ENCODE measurements around the gene PLCD1. TPM values are rescaled to one million over a fixed set of nuclear protein-coding genes. Genes with fewer than 3 reads are reported as not detected.
A peak's percentile ranks its signal among the peaks of the same experiment; 100 is the strongest.
"Not testable (repeated sequence)": the region's sequence is repeated elsewhere in the genome, so short reads cannot be mapped to it uniquely, and the experiment has no call there.

Gene PLCD1
- total and polyA plus RNA-seq, 4 donors, result 12.5 to 30.1 (median 26.4) TPM

DNA sequence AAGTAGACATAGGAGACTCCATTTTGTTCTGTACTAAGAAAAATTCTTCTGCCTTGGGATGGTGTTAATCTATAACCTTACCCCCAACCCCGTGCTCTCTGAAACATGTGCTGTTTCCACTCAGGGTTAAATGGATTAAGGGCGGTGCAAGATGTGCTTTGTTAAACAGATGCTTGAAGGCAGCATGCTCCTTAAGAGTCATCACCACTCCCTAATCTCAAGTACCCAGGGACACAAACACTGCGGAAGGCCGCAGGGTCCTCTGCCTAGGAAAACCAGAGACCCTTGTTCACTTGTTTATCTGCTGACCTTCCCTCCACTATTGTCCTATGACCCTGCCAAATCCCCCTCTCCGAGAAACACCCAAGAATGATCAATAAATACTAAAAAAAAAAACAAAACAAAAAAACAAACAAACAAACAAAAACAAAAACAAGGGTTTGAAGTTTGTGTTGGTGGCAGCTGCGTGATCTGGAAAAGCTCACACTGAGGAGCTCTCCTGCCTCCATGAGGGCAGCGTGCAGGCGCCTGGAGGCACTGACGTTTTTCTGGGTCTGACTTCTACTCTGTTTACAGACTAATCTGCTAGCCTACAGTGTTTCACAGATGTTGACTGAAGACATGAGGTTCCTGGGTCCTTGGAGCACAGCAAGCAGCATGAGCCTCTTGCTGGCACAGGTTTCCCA lies 24.5 kb upstream of the PLCD1 start:
- not testable (repeated sequence) for H3K27me3 ChIP-seq (ENCODE audit: control insufficient read depth, insufficient read depth, low read length); H3K36me3 ChIP-seq (ENCODE audit: control insufficient read depth, insufficient read depth, low read length); H3K27ac ChIP-seq (ENCODE audit: low read depth, low read length); H3K4me3 ChIP-seq (ENCODE audit: low read depth, low read length); H3K9me3 ChIP-seq (ENCODE audit: control insufficient read depth, insufficient read depth, low read length); DNase-seq (ENCODE audit: low read depth in 4 of 6, low spot score in 6 of 6); H3K4me1 ChIP-seq (ENCODE audit: control insufficient read depth, insufficient read depth, low read length)
- WGBS (ENCODE audit: insufficient coverage), result 93% methylated on average over 3 of the region's 9 CpGs

DNA sequence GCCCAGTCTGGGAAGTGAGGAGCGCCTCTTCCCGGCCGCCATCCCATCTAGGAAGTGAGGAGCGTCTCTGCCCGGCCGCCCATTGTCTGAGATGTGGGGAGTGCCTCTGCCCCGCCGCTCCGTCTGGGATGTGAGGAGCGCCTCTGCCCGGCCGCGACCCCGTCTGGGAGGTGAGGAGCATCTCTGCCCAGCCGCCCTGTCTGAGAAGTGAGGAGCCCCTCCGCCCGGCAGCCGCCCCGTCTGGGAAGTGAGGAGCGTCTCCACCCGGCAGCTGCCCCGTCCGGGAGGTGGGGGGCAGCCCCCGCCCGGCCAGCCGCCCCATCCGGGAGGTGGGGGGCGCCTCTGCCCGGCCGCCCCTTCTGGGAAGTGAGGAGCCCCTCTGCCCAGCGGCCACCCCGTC lies 23.8 kb upstream of the PLCD1 start:
- WGBS (ENCODE audit: insufficient coverage), result 95% methylated on average over 17 of the region's 32 CpGs
- H3K4me3 ChIP-seq (ENCODE audit: low read depth, low read length); H3K27me3 ChIP-seq (ENCODE audit: control insufficient read depth, insufficient read depth, low read length); DNase-seq (ENCODE audit: low read depth in 4 of 6, low spot score in 6 of 6); H3K4me1 ChIP-seq (ENCODE audit: control insufficient read depth, insufficient read depth, low read length); H3K9me3 ChIP-seq (ENCODE audit: control insufficient read depth, insufficient read depth, low read length); H3K27ac ChIP-seq (ENCODE audit: low read depth, low read length); H3K36me3 ChIP-seq (ENCODE audit: control insufficient read depth, insufficient read depth, low read length): not testable (repeated sequence)

DNA sequence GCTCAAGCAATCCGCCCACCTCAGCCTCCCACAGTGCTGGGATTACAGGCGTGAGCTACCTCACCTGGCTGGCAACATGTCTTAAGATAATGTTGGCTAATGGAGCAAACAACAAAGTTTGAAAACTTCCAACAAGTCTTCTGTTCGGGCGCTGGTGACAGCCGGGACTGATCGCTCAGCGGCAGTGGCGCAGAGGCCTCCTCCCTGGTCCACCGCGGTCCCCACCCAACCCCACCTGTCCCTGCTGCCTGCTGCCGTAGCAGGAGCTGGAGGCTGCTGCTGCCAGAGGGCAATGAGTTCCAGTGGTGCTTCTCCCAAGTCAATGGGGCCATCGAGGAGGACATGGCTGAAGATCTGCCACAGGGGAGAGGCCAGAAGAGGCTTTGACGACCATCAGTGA lies 21.7 kb upstream of the PLCD1 start:
- H3K36me3 ChIP-seq (ENCODE audit: control insufficient read depth, insufficient read depth, low read length), result no peaks in the 10 kb centered on the region
- peaks cover 2% of the 10 kb centered on the region for H3K4me1 ChIP-seq (ENCODE audit: control insufficient read depth, insufficient read depth, low read length)
- no peak overlapping the region for H3K4me3 ChIP-seq (ENCODE audit: low read depth, low read length)
- H3K27ac ChIP-seq (ENCODE audit: low read depth, low read length), result no peak overlapping the region
- WGBS (ENCODE audit: insufficient coverage), result 84% methylated on average over 13 of the region's 13 CpGs
- no peak for DNase-seq (ENCODE audit: low read depth in 4 of 6, low spot score in 6 of 6)
- H3K9me3 ChIP-seq (ENCODE audit: control insufficient read depth, insufficient read depth, low read length), result no peaks in the 10 kb centered on the region
- no peaks in the 10 kb centered on the region for H3K27me3 ChIP-seq (ENCODE audit: control insufficient read depth, insufficient read depth, low read length)

DNA sequence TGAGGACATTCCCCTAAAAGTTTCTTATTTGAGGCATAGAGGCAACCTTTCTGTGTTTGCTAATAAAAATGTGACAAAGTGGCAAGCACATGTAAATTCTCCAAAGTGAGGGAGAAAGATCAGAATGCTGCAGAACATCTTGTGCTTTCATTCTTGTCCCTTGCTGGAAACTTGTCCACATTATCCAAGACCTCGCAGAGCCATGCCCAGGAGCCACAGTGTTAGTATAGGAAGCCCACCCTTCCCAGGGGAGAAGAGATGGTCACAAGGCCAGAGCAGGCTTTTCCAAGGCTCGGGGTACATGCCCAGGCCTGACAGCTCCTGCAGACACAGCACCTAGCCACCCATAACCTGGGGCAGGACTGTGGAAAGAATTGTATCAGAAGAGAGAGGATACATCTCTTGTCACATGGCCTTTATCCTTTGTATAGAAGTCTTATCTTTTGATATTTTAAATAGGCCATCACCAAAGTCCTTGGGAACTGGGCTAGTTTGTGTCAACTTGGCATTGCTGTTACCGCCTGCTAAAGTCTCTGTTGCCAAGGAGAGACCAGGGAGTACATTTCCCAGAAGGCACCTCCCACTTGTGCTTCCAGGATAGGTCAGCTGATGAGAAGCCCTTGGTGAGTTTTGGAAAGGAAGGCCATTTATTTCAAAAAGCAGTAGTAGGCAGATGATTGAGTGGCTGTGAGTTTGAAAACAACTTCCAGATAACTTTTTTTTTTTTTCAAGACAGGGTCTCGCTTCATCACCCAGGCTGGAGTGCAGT lies 20.1 kb upstream of the PLCD1 start:
- WGBS (ENCODE audit: insufficient coverage), result 100% methylated on average over 2 of the region's 4 CpGs
- H3K27ac ChIP-seq (ENCODE audit: low read depth, low read length), result no peak overlapping the region

DNA sequence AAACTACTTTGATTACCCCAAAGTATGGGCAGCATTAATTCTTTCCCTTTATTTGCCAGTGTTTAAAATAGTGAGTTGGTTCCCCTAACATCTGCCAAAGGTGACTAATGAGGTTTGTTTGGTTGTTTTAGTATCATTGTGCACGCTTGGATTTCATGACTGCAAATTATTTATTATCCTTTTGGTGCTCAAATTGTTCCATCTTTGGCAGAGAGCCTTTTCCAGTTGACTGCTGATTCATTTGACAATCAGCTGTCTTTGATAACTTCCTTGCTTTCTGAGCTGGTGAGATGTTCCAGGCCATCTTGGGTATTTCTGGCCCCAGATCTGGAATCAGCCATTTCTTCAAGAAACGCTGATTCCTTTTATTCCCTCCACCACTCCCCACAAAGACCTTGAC lies 18.5 kb upstream of the PLCD1 start:
- H3K36me3 ChIP-seq (ENCODE audit: control insufficient read depth, insufficient read depth, low read length), result no peaks in the 10 kb centered on the region
- H3K27me3 ChIP-seq (ENCODE audit: control insufficient read depth, insufficient read depth, low read length), result no peaks in the 10 kb centered on the region
- WGBS (ENCODE audit: insufficient coverage), result 50% methylated on average over 1 of the region's 2 CpGs
- H3K27ac ChIP-seq (ENCODE audit: low read depth, low read length), result no peak overlapping the region
- no peak for DNase-seq (ENCODE audit: low read depth in 4 of 6, low spot score in 6 of 6)
- no peaks in the 10 kb centered on the region for H3K9me3 ChIP-seq (ENCODE audit: control insufficient read depth, insufficient read depth, low read length)
- no peak overlapping the region for H3K4me3 ChIP-seq (ENCODE audit: low read depth, low read length)
- H3K4me1 ChIP-seq (ENCODE audit: control insufficient read depth, insufficient read depth, low read length), result peaks cover 2% of the 10 kb centered on the region

More for the DNA sequence above, 20.1 kb upstream of the PLCD1 start:
- no peaks in the 10 kb centered on the region for H3K27me3 ChIP-seq (ENCODE audit: control insufficient read depth, insufficient read depth, low read length)
- H3K9me3 ChIP-seq (ENCODE audit: control insufficient read depth, insufficient read depth, low read length), result no peaks in the 10 kb centered on the region
- H3K4me3 ChIP-seq (ENCODE audit: low read depth, low read length), result no peak overlapping the region
- peaks cover 2% of the 10 kb centered on the region for H3K4me1 ChIP-seq (ENCODE audit: control insufficient read depth, insufficient read depth, low read length)
- DNase-seq (ENCODE audit: low read depth in 4 of 6, low spot score in 6 of 6), result peak in 1 of 6 donors; percentile 9
- no peaks in the 10 kb centered on the region for H3K36me3 ChIP-seq (ENCODE audit: control insufficient read depth, insufficient read depth, low read length)

DNA sequence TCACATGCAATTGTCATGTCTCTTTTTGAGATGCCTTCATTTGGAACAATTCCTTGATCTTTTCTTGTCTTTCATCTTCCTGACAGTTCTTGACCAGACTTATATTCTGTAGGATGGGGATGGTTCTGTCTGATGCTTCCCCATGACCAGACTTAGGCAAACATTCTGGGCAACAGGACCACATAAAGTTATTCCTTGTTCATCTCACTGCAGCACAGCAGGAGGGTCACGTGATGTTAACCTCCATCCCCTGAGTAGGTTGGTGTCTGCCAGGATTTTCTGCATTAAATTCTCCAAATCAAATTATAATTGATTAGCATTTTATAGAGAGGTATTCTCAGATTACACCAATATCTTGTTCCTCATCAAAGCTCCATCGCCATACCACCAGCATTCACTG lies 17.4 kb upstream of the PLCD1 start:
- H3K4me3 ChIP-seq (ENCODE audit: low read depth, low read length), result no peak overlapping the region
- no peaks in the 10 kb centered on the region for H3K36me3 ChIP-seq (ENCODE audit: control insufficient read depth, insufficient read depth, low read length)
- no peaks in the 10 kb centered on the region for H3K9me3 ChIP-seq (ENCODE audit: control insufficient read depth, insufficient read depth, low read length)
- H3K27me3 ChIP-seq (ENCODE audit: control insufficient read depth, insufficient read depth, low read length), result no peaks in the 10 kb centered on the region
- peaks cover 2% of the 10 kb centered on the region for H3K4me1 ChIP-seq (ENCODE audit: control insufficient read depth, insufficient read depth, low read length)
- H3K27ac ChIP-seq (ENCODE audit: low read depth, low read length), result no peak overlapping the region
- no peak for DNase-seq (ENCODE audit: low read depth in 4 of 6, low spot score in 6 of 6)
- no CpG with 5 or more reads among the region's 2 CpGs for WGBS (ENCODE audit: insufficient coverage)

DNA sequence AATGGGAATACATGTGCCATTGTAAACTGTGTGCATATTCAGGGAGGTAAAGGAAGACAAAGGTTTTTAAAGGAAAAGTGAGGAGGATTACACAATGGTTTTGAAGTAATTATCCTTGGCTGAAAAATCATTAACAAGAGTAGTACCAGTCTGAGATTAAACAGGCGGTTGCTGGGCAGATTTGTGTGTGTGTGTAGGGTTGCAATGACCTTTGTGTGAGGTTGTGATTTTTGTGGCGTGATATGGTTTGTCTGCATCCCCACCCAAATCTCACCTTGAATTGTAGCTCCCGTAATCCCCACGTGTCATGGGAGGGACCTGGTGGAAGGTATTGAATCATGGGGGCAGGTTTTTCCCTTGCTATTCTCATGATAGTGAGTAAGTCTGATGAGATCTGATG lies 16.6 kb upstream of the PLCD1 start:
- no peaks in the 10 kb centered on the region for H3K36me3 ChIP-seq (ENCODE audit: control insufficient read depth, insufficient read depth, low read length)
- no peaks in the 10 kb centered on the region for H3K9me3 ChIP-seq (ENCODE audit: control insufficient read depth, insufficient read depth, low read length)
- no peak for DNase-seq (ENCODE audit: low read depth in 4 of 6, low spot score in 6 of 6)
- H3K4me3 ChIP-seq (ENCODE audit: low read depth, low read length), result no peak overlapping the region
- H3K4me1 ChIP-seq (ENCODE audit: control insufficient read depth, insufficient read depth, low read length), result peaks cover 2% of the 10 kb centered on the region
- H3K27me3 ChIP-seq (ENCODE audit: control insufficient read depth, insufficient read depth, low read length), result no peaks in the 10 kb centered on the region
- no CpG with 5 or more reads among the region's 4 CpGs for WGBS (ENCODE audit: insufficient coverage)
- H3K27ac ChIP-seq (ENCODE audit: low read depth, low read length), result no peak overlapping the region

DNA sequence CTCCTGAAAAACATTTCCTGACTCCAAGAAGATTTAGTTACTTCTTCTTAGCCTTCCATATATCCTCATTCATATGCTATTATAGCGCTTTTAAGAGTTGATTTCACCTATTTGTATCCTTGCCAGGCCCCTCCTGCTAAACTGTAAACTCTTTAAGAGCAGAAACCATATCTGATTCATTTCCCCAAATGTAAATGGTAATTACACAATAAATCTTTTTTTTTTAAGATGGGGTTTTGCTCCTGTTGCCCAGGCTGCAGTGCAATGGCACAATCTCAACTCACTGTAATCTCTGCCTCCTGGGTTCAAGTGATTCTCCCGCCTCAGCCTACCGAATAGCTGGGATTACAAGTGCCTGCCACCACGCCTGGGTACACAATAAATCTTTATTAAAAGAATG lies 14.0 kb upstream of the PLCD1 start:
- peaks cover 16% of the 10 kb centered on the region for H3K4me1 ChIP-seq (ENCODE audit: control insufficient read depth, insufficient read depth, low read length)
- WGBS (ENCODE audit: insufficient coverage), result 100% methylated on average over 2 of the region's 4 CpGs
- H3K27ac ChIP-seq (ENCODE audit: low read depth, low read length), result no peak overlapping the region

DNA sequence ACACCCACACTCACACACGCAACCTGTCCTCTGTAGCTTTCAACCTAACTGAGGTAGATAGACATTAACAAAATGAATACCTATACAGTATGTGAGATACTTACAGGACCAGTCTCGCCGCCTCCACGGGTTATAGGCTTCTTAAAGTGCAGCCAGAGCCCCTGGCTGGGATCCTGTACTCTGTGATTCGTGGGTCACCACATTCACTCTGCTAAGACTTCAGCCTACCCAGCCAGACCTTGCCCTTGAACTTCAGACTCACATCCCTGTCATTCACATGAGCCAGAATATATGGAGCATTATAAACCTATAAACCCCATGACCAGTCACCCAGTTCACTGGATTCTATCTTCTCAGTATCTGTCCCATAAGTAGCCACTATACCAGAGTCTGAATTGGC lies 11.0 kb upstream of the PLCD1 start:
- WGBS (ENCODE audit: insufficient coverage), result 92% methylated on average over 4 of the region's 5 CpGs
- no peak overlapping the region for H3K4me3 ChIP-seq (ENCODE audit: low read depth, low read length)

More for the DNA sequence above, 14.0 kb upstream of the PLCD1 start:
- H3K9me3 ChIP-seq (ENCODE audit: control insufficient read depth, insufficient read depth, low read length), result no peaks in the 10 kb centered on the region
- H3K4me3 ChIP-seq (ENCODE audit: low read depth, low read length), result no peak overlapping the region
- no peak for DNase-seq (ENCODE audit: low read depth in 4 of 6, low spot score in 6 of 6)
- no peaks in the 10 kb centered on the region for H3K36me3 ChIP-seq (ENCODE audit: control insufficient read depth, insufficient read depth, low read length)
- H3K27me3 ChIP-seq (ENCODE audit: control insufficient read depth, insufficient read depth, low read length), result peaks cover 6% of the 10 kb centered on the region

DNA sequence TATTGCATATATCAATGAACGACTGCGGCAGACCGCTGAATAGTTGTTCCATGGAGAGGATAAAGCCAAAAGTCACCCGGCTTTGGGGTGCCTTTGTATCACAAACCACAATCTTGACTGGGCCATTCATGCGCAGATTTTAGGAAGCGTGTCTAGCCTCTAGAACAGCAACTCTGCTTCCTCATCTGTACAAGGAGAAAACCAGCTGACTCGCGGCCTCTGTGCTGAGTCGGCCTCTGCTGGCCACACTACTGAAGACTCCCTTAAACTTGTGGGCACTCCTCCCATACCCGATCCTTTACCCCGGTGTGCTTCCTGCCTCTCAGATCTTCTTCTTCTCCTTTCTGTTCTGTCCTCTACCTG lies 10.4 kb upstream of the PLCD1 start:
- peak overlapping the region; percentile 57 for H3K4me3 ChIP-seq (ENCODE audit: low read depth, low read length)
- no peaks in the 10 kb centered on the region for H3K9me3 ChIP-seq (ENCODE audit: control insufficient read depth, insufficient read depth, low read length)
- peak in 3 of 6 donors; percentile 23 to 64 (median 57) for DNase-seq (ENCODE audit: low read depth in 4 of 6, low spot score in 6 of 6)
- H3K27ac ChIP-seq (ENCODE audit: low read depth, low read length), result no peak overlapping the region
- H3K27me3 ChIP-seq (ENCODE audit: control insufficient read depth, insufficient read depth, low read length), result peaks cover 6% of the 10 kb centered on the region
- H3K36me3 ChIP-seq (ENCODE audit: control insufficient read depth, insufficient read depth, low read length), result no peaks in the 10 kb centered on the region
- 16% methylated on average over 11 of the region's 11 CpGs for WGBS (ENCODE audit: insufficient coverage)
- peaks cover 16% of the 10 kb centered on the region for H3K4me1 ChIP-seq (ENCODE audit: control insufficient read depth, insufficient read depth, low read length)

More for the DNA sequence above, 11.0 kb upstream of the PLCD1 start:
- H3K27ac ChIP-seq (ENCODE audit: low read depth, low read length), result no peak overlapping the region
- peaks cover 6% of the 10 kb centered on the region for H3K27me3 ChIP-seq (ENCODE audit: control insufficient read depth, insufficient read depth, low read length)
- peaks cover 16% of the 10 kb centered on the region for H3K4me1 ChIP-seq (ENCODE audit: control insufficient read depth, insufficient read depth, low read length)
- no peak for DNase-seq (ENCODE audit: low read depth in 4 of 6, low spot score in 6 of 6)
- no peaks in the 10 kb centered on the region for H3K9me3 ChIP-seq (ENCODE audit: control insufficient read depth, insufficient read depth, low read length)
- H3K36me3 ChIP-seq (ENCODE audit: control insufficient read depth, insufficient read depth, low read length), result no peaks in the 10 kb centered on the region

All from spinal cord (tissue), 10 donors.